Endothelial cell of umbilical vein (primary cell): ENCODE data around the gene DGKD. TPM values are rescaled to one million over a fixed set of nuclear protein-coding genes. Genes with fewer than 3 reads are reported as not detected.

ENCODE experiments used
- BruUV-seq: library from RNA; stranded (reverse); fragments of 400-500 nt; replicated peaks from 2 replicates; lab custom pipeline; 2021; lab: Mats Ljungman, UMichigan
- CTCF ChIA-PET: fragments of 300-600, 350-600 bp; sonication (Branson Sonifier 250); formaldehyde crosslinking; loops from one replicate; lab custom pipeline; 2021; ENCODE audit warnings: antibody characterized with exemption, inconsistent platforms; lab: Charles Lee
- POLR2A ChIA-PET: fragments of 300-600, 350-600 bp; sonication (Branson Sonifier 250); formaldehyde crosslinking; loops from one replicate; lab custom pipeline; 2021; ENCODE audit warnings: antibody characterized with exemption, inconsistent platforms; lab: Charles Lee
- DNase-seq: peaks from one replicate; pipeline ENCODE4 v3.0.0-alpha.2; 2011; ENCODE audit warnings: low read depth, low spot score
- FAIRE-seq: peaks from 2 replicates; lab custom pipeline; 2011; peaks lifted over from hg19 to GRCh38; lab: Jason Lieb, UNC
- H2AFZ ChIP-seq: 2 replicates; pipeline ENCODE4 v1.6.0; 2012; ENCODE audit warnings: low read depth, low read length, control low read depth, inconsistent platforms
- H3K27ac ChIP-seq: 2 replicates; pipeline ENCODE4 v1.5.1; 2011; ENCODE audit warnings: low read depth, mild to moderate bottlenecking, control low read depth, low read length, moderate library complexity; ENCODE audit not compliant: insufficient read depth
- H3K27me3 ChIP-seq, 2 experiments: 2 replicates each; pipeline versions ENCODE4 v1.6.0 to v1.6.1; 2011; ENCODE audit warnings: low read length in 2 of 2, mixed read lengths in 1 of 2; ENCODE audit not compliant: control insufficient read depth in 2 of 2, insufficient read depth in 2 of 2
- H3K36me3 ChIP-seq, 2 experiments: 2 replicates in 1 of 2; 3 replicates in 1 of 2; pipeline ENCODE4 v1.5.1; 2011; ENCODE audit warnings: low read length in 2 of 2, mild to moderate bottlenecking in 1 of 2, moderate library complexity in 1 of 2; ENCODE audit not compliant: control insufficient read depth in 2 of 2, insufficient read depth in 2 of 2; ENCODE audit errors: extremely low read depth in 1 of 2
- H3K4me1 ChIP-seq: 3 replicates; pipeline ENCODE4 v1.5.1; 2011; ENCODE audit warnings: mild to moderate bottlenecking, low read length; ENCODE audit not compliant: control insufficient read depth, insufficient read depth; ENCODE audit errors: extremely low read depth
- H3K4me2 ChIP-seq: 2 replicates; pipeline ENCODE4 v1.6.1; 2011; ENCODE audit warnings: low read length, control low read depth, mixed read lengths; ENCODE audit not compliant: insufficient read depth
- H3K4me3 ChIP-seq, 3 experiments: fragments of 200-600 bp in 1 of 3; sonication (generic), shearing (Covaris generic) in 1 of 3; replicated peaks in 1 of 3; 2 replicates each; pipeline ENCODE4 v1.5.1; 2011 to 2016; ENCODE audit warnings: control low read depth in 3 of 3, low read length in 3 of 3, mild to moderate bottlenecking in 2 of 3, inconsistent platforms in 1 of 3, low read depth in 1 of 3, moderate library complexity in 1 of 3; ENCODE audit not compliant: insufficient read depth in 1 of 3
- H3K79me2 ChIP-seq: 2 replicates; pipeline ENCODE4 v1.6.0; 2012; ENCODE audit warnings: low read length, inconsistent platforms; ENCODE audit not compliant: control insufficient read depth, insufficient read depth
- H3K9ac ChIP-seq: replicated peaks from 2 replicates; pipeline ENCODE3; 2011; ENCODE audit warnings: low read length, control low read depth; ENCODE audit not compliant: insufficient read depth; ENCODE audit errors: extremely low read depth
- H3K9me1 ChIP-seq: replicated peaks from 3 replicates; pipeline ENCODE4 v1.6.0; 2011; ENCODE audit warnings: mild to moderate bottlenecking, low read length; ENCODE audit not compliant: control insufficient read depth, insufficient read depth; ENCODE audit errors: extremely low read depth
- H3K9me3 ChIP-seq: replicated peaks from 2 replicates; pipeline ENCODE4 v1.5.1; 2012; ENCODE audit warnings: low read length, inconsistent platforms; ENCODE audit not compliant: control insufficient read depth, insufficient read depth
- H4K20me1 ChIP-seq: replicated peaks from 2 replicates; pipeline ENCODE3; 2011; ENCODE audit warnings: mild to moderate bottlenecking, low read length; ENCODE audit not compliant: control insufficient read depth, insufficient read depth; ENCODE audit errors: extremely low read depth
- EZH2 ChIP-seq: IDR thresholded peaks from 2 replicates; pipeline ENCODE4 v1.6.1; 2012; ENCODE audit warnings: borderline replicate concordance, low read depth, mild to moderate bottlenecking, moderate library complexity, low read length, inconsistent platforms; ENCODE audit not compliant: severe bottlenecking
- FOS ChIP-seq: IDR thresholded peaks from 2 replicates; pipeline ENCODE4 v1.6.1; 2011; ENCODE audit warnings: mild to moderate bottlenecking, low read length, moderate library complexity, borderline replicate concordance; ENCODE audit not compliant: insufficient read depth
- GATA2 ChIP-seq: IDR thresholded peaks from 2 replicates; pipeline ENCODE4 v1.7.0; 2011; ENCODE audit warnings: low read depth, mild to moderate bottlenecking, moderate library complexity, mixed read lengths, low read length; ENCODE audit not compliant: insufficient read length, insufficient read depth
- POLR2A ChIP-seq: IDR thresholded peaks from 2 replicates; pipeline ENCODE4 v1.6.1; 2012; ENCODE audit warnings: low read depth, mild to moderate bottlenecking, control low read depth, low read length
- dilution Hi-C: fragments of 300-500 bp; cut with MboI; formaldehyde crosslinking; loops from one replicate; pipeline ENCODE4 v1.15.0; 2019; ENCODE audit warnings: low sequenced_read_pairs; ENCODE audit not compliant: extremely low pct_ligation_motif_present
- intact Hi-C: fragments of 100-400 bp; cut with micrococcal nuclease; formaldehyde crosslinking; loops from one replicate; pipeline ENCODE4 v1.10.0; 2022
- polyA plus RNA-seq, 4 experiments: library from polyadenylated mRNA; depleted of rRNA in 3 of 4; stranded (reverse) in 3 of 4; unstranded in 1 of 4; fragments of >200 nt; gene quantifications; 2 replicates each; pipeline versions ENCODE4 v1.2.1 to v1.2.3, GENCODE V29; 2011 to 2012; ENCODE audit warnings: missing spikeins in 1 of 4
- total RNA-seq: library from RNA; stranded (reverse); gene quantifications from 2 replicates; pipeline ENCODE4 v1.2.3, GENCODE V29; 2021
- TF ChIP-seq, protein P1 (sequence below), 2 donors: IDR thresholded peaks; 1 replicate in 1 of 2; 2 replicates in 1 of 2; pipeline ENCODE4 v1.5.1; 2011; ENCODE audit warnings: low read length in 2 of 2, mild to moderate bottlenecking in 2 of 2, moderate library complexity in 2 of 2, control low read depth in 1 of 2, inconsistent platforms in 1 of 2, low read depth in 1 of 2; ENCODE audit not compliant: insufficient read depth in 1 of 2; ENCODE audit errors: extremely low read depth in 1 of 2

Gene DGKD
- total and polyA plus RNA-seq, 2 donors (not counting 3 experiments of a cell fraction or from before 2014, with no cell fraction given), result 10.8 to 36.6 TPM

DNA sequence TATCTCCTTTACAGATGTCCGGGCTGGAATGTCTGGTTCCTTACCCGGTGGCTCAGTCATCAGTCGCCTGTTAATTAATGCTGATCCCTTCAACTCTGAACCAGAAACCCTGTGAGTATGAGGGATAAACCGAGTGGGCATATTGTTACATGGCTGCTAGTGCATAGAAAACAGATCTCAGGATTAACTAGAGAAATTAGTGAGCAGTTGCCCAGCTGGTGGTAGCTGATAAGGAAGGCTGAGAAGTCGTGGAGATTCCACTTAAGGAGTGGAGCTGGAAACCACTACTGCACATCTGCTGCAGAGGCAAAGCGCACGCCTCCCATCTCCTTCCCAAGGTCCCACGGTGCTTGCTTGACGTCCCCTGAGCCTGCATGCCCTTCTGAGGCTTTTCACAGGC is 97.7 kb downstream of the DGKD start:
- Histone ChIP-seq H3K27me3 (no peaks in the 10 kb centered on the region), H3K9me3 (no peaks in the 10 kb centered on the region), H2AFZ (no peak overlapping the region), H3K36me3 (peaks cover 0 to 8% of the 10 kb centered on the region in 2 experiments), H3K9ac (no peak overlapping the region), H3K9me1 (no peaks in the 10 kb centered on the region), H3K79me2 (no peaks in the 10 kb centered on the region), H3K27ac (no peak overlapping the region), H3K4me1 (no peaks in the 10 kb centered on the region), H3K4me2 (no peak overlapping the region), H4K20me1 (no peaks in the 10 kb centered on the region), H3K4me3 (no peak overlapping the region)
- dilution Hi-C loops, result no loop called here
- TF ChIP-seq GATA2 (no peak), FOS (no peak), POLR2A (no peak), EZH2 (no peak)
- TF ChIP-seq, protein P1, sequence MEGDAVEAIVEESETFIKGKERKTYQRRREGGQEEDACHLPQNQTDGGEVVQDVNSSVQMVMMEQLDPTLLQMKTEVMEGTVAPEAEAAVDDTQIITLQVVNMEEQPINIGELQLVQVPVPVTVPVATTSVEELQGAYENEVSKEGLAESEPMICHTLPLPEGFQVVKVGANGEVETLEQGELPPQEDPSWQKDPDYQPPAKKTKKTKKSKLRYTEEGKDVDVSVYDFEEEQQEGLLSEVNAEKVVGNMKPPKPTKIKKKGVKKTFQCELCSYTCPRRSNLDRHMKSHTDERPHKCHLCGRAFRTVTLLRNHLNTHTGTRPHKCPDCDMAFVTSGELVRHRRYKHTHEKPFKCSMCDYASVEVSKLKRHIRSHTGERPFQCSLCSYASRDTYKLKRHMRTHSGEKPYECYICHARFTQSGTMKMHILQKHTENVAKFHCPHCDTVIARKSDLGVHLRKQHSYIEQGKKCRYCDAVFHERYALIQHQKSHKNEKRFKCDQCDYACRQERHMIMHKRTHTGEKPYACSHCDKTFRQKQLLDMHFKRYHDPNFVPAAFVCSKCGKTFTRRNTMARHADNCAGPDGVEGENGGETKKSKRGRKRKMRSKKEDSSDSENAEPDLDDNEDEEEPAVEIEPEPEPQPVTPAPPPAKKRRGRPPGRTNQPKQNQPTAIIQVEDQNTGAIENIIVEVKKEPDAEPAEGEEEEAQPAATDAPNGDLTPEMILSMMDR (IDR thresholded peaks at IDR 0.05; ENCODE audit: extremely low read depth in 1 of 2, insufficient read depth in 1 of 2, low read depth in 1 of 2, low read length in 2 of 2), result no peak
- DNase-seq (no peak), FAIRE-seq (no peak)
- ChIA-PET CTCF (interaction anchor here (0.9 to 2.6 kb wide), 2 partner anchors 8 to 259 kb away, joined by 3 to 7 read pairs; no protein-coding TSS in a partner anchor), POLR2A (no interaction called here)
- BruUV-seq, result no TSS peak
- intact Hi-C loops, result no loop called here
